Breast epithelium (tissue), 3 donors: ENCODE measurements around the gene EPHA1.

ENCODE experiments used
- CTCF ChIP-seq, 3 donors: fragments of 450-650 bp; IDR thresholded peaks; one replicate each; pipeline ENCODE4 v1.5.1; 2016 to 2017; ENCODE audit warnings: antibody characterized with exemption in 3 of 3, mild to moderate bottlenecking in 3 of 3, moderate library complexity in 3 of 3
- POLR2A ChIP-seq: fragments of 450-650 bp; IDR thresholded peaks from one replicate; pipeline ENCODE4 v1.6.1; 2016; ENCODE audit warnings: antibody characterized with exemption, mild to moderate bottlenecking, moderate library complexity
- POLR2AphosphoS5 ChIP-seq, 3 donors: sonication (generic); formaldehyde crosslinking; IDR thresholded peaks; one replicate each; pipeline ENCODE4 v1.6.1; 2017; ENCODE audit warnings: antibody characterized with exemption in 3 of 3

- TF ChIP-seq CTCF (IDR thresholded peaks at IDR 0.05) (no peak), POLR2A (no peak), POLR2AphosphoS5 (IDR thresholded peaks at IDR 0.05) (peak in 1 of 3 donors; percentile 22)
Observed at GRCh38 chr7:143393267-143394041, 15.2 kb downstream of the EPHA1 start.
